Measurements from ENCODE around the gene CABP1. TPM values are rescaled to one million over a fixed set of nuclear protein-coding genes. Genes with fewer than 3 reads are reported as not detected.

The CABP1 gene
- total RNA-seq: 5.7 TPM

GRCh38 chr12:120639771-120640721 is at the start of gene CABP1:
Gene CABP1 (plus strand): TSS chr12:120640626. CDS start chr12:120640686, 60 bp downstream.

DNA sequence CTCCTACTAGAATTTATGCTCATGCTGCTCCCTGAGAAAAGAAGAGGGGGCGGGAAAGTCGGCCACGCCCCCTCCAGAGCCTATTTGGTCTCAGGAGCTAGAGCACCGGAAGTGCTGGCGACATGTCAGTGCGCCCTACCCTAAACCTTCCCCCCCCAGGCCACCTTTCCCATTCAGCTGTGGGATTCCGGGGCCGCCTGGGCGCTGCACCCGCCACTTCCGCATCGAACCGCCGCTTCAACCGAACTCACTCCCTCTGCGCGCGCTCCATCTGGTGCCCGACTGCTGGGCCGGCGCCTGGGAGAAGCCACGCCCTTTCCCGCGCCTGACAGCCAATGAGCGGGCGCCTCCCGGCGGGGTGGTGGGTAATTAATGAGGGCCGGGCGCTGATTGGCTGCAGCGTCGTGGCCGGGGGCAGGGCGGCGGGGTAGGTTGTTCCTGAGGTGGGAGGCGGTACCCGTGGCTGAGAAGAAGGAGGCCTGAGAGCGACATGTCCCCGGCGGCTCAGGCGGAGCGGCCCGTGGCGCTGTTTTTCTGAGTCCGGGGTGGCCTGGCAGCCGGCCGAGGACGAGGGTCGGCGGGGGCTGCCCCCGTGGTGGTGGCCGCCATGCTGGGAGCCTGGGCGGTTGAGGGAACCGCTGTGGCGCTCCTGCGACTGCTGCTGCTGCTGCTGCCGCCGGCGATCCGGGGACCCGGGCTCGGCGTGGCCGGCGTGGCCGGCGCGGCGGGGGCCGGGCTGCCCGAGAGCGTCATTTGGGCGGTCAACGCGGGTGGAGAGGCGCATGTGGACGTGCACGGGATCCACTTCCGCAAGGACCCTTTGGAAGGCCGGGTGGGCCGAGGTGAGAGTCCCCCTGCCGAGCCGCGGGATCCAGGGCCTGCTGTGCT is 46.5 kb downstream of the CABP1 start, which contains the start of gene MLEC:
TSS of gene MLEC (plus strand) at position 460 of the 888 bp plus-strand sequence. CDS start at position 608, 148 bp downstream.

GRCh38 chr12:120710031-120710804 is 69.8 kb downstream of the CABP1 start, which contains the start of gene UNC119B:
Gene UNC119B (plus strand): TSS chr12:120710458. CDS start chr12:120710475, 17 bp downstream.

Other genes with a start within 250 kb of the CABP1 start
- 218 TPM for gene COX6A1, start 202.5 kb upstream of the CABP1 start, total RNA-seq
- gene TRIAP1, start 194.2 kb upstream of the CABP1 start, total RNA-seq: 11.1 TPM
- 40.0 TPM for gene GATC, start 194.2 kb upstream of the CABP1 start, total RNA-seq
- gene SRSF9, start 170.9 kb upstream of the CABP1 start, total RNA-seq: 122 TPM
- gene DYNLL1, start 144.5 kb upstream of the CABP1 start, total RNA-seq: 194 TPM
- gene COQ5, start 111.5 kb upstream of the CABP1 start, total RNA-seq: 44.0 TPM
- gene RNF10, start 106.3 kb upstream of the CABP1 start, total RNA-seq: 192 TPM
- 29.6 TPM for gene POP5, start 59.2 kb upstream of the CABP1 start, total RNA-seq
- gene MLEC, start 46.5 kb downstream of the CABP1 start, total RNA-seq: 87.2 TPM
- 40.7 TPM for gene UNC119B, start 69.8 kb downstream of the CABP1 start, total RNA-seq
- gene ACADS, start 85.2 kb downstream of the CABP1 start, total RNA-seq: 10.6 TPM